CD4-positive, alpha-beta T cell treated with Interleukin-12 subunit alpha and Interleukin-12 subunit beta, for 1 hour (primary cell): ENCODE measurements around the gene CA12.
"Not testable (repeated sequence)": the region's sequence is repeated elsewhere in the genome, so short reads cannot be mapped to it uniquely, and the experiment has no call there.

ENCODE experiments used
- DNase-seq: peaks from one replicate; pipeline ENCODE4 v3.0.0-alpha.2; 2020

Gene CA12

GRCh38 chr15:63332367-63333124, 49.1 kb downstream of the CA12 start:
- no peak for DNase-seq

GRCh38 chr15:63331456-63331855, 50.2 kb downstream of the CA12 start:
- DNase-seq = no peak

DNA sequence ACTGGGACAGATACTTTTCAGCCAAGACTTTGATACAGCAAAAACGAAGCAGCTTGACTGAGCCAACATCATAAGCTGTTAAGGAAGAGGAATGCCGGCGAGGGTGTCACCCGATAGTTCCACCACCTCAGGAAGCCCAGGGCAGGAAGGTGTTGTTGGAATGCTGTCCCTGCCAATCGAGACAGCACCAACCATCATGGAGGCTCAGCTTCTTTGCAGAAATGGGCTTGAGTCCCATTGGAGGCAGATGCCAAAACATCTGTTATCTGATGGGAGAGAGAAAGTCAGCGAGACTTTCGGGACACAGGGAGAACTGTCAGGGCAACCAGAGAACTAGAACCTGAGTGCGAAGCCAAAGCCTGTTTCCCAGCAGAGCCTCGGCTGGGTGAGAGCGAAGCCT, 50.7 kb downstream of the CA12 start:
- no peak for DNase-seq

DNA sequence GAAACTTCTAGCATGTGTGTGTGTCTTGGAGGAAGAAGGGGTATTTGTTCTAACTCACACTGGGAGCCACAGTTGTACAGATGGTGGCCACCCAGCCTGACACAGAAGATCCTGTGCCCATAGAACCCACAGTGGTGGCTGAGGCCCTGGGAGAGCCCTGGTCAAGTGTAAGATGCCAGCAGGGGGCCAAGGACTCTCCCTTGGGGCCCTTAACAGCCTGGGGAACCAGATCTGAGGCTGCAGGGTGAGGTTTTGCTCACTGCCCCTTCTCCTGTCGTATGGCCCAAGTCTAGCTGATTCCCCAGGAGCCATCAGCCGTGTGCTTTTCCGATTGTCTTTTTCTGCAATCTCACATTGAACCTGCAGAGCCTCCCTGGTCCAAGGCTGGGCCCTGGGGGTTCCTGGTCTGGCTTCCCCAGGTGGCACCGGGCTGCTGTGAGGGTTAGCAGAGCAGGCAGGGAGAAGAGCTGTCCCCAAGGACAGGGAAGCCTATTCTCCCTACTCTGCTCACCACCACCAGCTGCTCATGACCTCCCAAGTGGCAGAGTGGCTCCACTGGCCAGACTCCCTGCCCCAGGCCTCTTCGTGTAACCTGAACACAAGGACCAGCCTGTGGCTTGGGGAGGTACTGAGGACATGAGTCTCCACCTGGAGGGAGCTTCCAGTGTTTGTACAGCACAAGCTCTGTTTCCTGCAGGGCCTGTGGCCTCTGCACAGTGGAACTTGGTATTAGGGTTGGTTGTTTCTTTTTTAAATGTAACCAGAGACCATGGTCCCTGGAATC, 51.9 kb downstream of the CA12 start:
- no peak for DNase-seq

DNA sequence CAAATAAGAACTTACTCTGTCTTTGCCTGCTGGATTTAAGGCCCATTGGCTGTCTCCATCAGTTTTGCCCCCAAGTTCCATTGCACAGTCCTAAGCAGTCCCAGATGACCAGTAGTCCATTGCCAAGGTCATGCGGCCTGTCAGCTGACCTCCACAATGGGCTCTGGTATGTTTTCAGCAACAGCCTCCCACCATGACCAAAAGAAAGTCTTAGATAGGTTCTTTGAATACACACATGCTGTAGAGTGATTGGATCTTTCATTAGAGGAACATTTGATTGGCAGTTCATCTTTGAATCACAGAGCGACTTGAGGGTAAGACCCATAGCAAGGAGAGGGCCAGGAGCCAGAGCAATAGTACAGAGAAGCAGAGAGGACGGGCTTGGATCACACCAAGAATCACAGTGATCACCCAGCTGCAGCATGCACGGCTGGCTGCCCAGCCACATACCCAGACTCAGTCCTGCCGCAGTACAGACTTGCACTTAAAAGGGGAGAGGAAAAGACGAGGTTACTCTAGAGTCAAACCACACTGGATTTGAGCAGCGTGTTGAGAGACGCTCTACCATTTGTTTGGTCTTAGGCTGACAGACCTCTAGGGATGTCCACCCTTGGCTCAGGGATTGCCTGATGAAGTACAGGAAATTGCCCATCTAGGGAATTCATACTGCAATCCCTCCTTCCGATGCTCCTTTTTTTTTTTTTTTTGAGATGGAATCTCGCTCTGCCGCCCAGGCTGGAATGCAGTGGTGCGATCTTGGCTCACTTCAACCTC, 53.8 kb downstream of the CA12 start:
- DNase-seq = no peak

DNA sequence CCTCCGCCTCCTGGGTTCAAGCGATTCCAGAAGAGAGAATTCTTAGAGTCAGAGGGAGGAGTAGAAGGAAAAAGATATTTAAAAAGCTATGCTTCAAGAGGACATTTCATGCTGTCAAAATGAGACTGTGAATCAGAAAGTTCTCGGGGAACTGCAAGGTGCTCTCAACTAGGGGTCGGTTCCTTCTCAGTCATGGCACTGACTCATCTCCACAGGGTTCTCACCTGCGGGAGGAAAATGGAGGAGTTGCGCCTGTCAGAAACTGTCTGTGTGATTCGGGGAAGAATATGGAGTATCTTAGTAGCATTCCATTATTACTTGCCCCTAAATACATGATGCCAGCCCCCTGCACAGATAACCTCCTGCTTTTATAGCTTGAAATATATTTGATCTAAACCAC, 56.9 kb downstream of the CA12 start:
- DNase-seq = no peak

DNA sequence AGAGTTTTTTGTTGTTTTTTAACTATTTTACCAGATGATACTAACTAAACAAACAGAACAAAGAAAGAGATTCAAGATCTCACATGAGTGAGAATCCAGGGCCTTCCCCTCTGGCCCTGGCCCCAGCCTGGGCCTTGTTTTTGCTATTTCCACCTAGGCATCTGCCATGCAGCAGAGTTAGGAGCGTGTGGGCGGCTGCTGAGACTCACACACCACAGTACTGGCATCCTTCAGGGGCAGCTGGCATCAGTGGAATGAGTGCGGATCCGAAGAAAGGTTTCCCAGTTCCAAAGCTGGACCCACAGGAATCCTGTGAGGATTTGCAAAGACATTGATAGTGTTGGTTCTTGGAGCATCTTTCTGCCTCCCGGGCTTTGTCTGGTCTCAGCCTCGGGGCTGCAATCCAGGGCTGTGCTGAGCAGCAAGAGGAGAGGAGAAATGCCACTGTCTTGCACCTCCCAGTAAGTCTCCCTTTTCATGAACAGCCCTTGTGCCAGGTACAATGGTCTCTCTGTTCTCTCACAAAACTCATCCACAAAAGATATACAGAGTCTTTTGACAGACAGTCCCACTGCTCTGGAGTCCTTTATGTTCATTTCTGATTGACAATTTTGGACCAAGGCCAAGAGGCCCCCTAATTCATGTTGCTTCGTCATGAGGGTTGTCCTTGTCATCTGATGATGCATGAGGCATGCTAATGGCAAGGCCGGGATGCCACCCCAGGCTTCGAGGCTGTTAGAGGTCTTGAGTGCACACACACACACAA, 57.7 kb downstream of the CA12 start:
- DNase-seq = no peak

DNA sequence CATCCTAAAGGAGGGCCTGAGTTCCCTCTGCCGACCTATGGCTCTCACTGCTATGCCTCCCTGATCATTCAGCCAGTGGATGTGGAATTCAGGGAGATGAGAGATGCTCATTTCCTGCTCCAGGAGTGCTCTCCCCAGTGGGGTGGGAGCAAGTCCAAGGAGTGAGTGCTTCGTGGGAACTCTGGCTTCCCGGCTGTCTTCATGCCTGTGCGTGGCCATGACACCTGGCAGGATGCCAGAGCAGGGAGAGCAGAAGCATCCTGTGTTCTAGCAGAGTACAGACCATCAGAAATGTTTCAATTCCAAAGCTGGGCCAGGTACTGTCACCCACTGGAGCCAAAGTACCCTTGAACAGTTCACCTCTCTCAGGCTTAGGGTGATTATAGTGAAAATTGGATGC, 59.1 kb downstream of the CA12 start:
- DNase-seq = no peak

GRCh38 chr15:63321462-63321861, 60.2 kb downstream of the CA12 start:
- no peak for DNase-seq

- DNase-seq = not testable (repeated sequence)
Measured at GRCh38 chr15:63320981-63321380, 60.7 kb downstream of the CA12 start.

DNA sequence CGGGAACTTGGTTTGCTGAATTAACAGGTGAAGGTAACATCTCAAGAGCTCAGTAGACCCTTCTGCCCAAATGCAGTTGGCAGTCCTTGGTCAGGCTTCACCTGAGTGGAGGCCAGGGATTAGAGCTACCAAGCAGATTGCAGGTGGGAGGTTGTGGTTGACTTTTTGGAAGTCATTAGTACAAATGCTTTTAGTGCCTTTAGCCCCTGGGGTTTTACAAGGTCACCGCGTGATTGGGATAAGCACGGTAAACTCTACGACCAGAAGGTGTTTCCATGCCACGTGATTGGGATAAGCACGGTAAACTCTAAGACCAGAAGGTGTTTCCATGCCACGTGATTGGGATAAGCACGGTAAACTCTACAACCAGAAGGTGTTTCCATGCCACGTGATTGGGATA, 61.2 kb downstream of the CA12 start:
- DNase-seq = not testable (repeated sequence)

DNA sequence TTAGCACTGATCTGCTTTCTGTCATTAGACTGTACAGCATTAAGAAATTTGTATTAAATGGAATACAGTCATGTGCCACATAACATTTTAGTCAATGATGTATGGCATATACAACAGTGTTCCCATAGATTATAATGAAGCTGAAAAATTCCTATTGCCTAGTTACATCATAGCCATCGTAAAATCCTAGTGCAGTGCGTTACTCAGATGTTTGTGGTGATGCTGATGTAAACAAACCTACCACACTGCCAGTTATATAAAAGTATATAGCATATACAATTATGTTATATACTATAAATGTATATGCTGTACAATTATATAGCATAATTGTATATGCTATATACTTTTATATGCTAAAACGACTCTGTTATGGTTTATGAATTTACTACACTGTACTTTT, 62.6 kb downstream of the CA12 start:
- DNase-seq = no peak

DNA sequence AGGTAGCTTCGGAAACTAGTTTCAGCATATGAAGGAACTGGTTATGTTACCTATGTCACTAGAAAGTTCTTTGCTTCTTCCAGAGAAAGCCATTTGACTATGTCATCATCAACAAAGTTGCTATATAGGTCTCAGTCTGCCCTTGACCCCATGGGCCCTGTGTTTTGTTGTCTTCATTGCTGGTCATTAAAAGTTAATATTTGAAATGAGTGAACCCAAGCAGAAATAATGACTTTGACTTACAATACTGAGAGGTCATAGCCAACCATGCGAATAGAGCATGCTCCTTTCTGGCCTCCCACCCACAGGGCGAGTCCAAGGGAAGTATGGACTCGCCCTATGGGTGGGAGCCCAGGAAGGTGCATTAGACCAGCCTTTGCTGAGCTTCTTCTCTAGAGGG, 63.3 kb downstream of the CA12 start:
- DNase-seq = no peak

- DNase-seq = no peak
Measured at GRCh38 chr15:63314409-63314808, 67.2 kb downstream of the CA12 start.

GRCh38 chr15:63313825-63314224, 67.8 kb downstream of the CA12 start:
- DNase-seq = no peak

GRCh38 chr15:63312286-63312685, 69.4 kb downstream of the CA12 start:
- no peak for DNase-seq

GRCh38 chr15:63310646-63311045, 71.0 kb downstream of the CA12 start:
- no peak for DNase-seq

DNA sequence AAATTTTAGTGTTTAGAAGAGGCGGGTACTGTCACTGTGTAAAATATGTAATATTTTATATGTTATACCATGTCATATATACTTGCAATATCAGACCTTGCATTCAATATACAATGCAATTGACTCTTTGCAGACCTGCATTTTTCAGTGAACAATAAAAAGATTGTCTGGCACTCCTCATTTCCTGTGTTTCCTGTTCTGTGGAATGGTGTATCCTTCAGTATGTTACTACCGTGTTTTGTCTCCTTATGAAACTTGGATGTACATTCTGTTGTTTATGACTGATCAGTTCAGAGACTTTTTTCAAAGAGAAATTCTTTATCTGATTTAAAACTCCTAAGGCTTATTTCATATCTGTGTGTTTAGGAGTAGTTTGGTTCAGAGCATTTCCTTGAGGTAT, 72.7 kb downstream of the CA12 start:
- no peak for DNase-seq

DNA sequence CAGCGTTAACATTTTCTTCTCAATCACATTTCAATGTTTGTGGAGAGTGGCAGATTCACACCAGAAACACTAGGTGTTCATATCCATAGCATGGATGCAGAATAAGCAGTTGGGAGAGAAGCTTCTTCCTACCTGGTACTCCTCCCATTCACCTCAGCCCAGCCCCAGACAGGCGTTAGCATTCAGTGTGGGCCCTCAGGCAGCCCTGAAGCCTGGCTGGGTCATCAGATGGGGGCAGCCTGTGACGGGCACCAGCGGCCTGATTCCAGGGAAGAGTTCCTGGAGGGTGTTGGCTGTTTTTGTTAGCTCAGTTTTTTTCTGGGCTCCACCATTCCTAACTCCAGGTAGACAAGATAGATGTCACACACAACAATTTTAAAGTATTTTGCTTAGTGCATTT, 73.2 kb downstream of the CA12 start:
- DNase-seq = no peak

- no peak for DNase-seq
Measured at GRCh38 chr15:63306492-63307073, 75.1 kb downstream of the CA12 start.

DNA sequence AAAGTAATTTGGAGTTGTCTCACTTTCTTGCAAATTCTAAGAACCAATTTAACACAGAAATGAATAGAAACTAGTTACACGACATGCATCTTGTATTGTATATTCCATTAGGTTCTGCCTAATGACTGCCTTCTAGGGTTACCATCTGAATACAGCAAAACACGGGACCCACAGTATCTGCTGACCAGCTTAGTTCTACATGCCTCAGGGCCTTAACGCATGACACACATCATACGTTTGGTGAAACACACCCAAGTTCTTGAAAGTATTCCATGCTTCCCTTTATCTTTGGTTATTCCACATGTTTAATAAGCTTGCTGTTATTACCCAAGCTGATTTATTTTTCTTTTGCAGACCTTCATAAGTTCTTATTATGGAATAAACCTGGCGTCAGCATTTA, 76.4 kb downstream of the CA12 start:
- no peak for DNase-seq

GRCh38 chr15:63301088-63301487, 80.6 kb downstream of the CA12 start:
- DNase-seq = no peak
